HG02763 (cell line): ENCODE results near the gene SMYD3.
A peak's percentile ranks its signal among the peaks of the same experiment; 100 is the strongest.

Source experiments
- ATAC-seq: cut with Tn5 transposase; IDR thresholded peaks from one replicate; pipeline ENCODE4 v1.9.1; 2021; ENCODE audit warnings: mild to moderate bottlenecking, moderate library complexity; ENCODE audit not compliant: unreplicated experiment

SMYD3 gene

DNA sequence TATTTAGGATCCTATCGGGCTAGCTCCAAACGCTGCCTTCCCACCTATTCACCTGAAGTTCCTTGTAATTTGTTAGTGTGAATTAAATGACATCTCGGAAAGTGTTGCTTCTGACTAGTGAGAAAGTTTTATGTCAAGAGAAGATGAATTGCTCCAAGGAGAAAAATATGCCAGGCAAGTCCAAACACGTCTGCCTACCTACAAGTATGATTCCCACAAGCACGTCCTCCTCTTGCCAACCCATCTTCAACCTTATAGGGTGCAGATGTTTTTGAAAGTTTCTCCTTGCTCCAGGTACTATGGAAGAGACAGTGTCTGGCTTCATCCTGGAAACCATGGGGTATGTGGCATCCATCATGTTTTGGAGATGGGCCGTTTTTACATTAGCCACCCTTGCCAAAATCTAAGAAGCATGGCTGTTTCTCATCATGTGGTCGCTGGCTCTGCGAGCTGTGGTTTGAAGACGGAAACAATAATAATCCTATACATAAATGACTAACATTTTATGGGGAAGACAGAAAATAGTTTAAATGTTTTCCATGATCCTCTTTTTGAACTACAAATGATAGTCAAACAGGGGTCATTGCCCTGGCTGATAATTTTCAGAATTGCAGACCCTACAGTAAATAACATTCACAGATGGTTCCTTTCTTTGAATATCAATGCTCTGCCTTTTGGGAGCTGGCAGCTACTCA is 505.8 kb downstream of the SMYD3 start:
- no peak for ATAC-seq

DNA sequence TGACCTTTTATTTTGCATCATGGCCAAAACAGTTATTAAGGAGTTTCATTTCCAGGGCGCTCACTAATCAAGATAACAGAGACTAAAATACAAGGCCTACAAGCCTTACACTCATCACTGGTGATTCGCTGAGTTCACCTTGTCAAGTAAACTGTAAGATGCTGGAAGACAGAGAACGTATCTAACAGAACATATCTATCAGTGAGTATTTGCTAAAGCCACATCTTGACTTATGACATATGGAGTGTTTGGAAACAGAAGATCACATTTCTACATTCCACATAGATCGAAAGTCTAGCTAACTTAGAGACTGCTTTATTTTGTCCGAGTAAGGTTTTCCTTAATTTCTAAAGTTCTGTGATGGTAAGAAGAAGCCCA is 506.5 kb downstream of the SMYD3 start:
- ATAC-seq = no peak

DNA sequence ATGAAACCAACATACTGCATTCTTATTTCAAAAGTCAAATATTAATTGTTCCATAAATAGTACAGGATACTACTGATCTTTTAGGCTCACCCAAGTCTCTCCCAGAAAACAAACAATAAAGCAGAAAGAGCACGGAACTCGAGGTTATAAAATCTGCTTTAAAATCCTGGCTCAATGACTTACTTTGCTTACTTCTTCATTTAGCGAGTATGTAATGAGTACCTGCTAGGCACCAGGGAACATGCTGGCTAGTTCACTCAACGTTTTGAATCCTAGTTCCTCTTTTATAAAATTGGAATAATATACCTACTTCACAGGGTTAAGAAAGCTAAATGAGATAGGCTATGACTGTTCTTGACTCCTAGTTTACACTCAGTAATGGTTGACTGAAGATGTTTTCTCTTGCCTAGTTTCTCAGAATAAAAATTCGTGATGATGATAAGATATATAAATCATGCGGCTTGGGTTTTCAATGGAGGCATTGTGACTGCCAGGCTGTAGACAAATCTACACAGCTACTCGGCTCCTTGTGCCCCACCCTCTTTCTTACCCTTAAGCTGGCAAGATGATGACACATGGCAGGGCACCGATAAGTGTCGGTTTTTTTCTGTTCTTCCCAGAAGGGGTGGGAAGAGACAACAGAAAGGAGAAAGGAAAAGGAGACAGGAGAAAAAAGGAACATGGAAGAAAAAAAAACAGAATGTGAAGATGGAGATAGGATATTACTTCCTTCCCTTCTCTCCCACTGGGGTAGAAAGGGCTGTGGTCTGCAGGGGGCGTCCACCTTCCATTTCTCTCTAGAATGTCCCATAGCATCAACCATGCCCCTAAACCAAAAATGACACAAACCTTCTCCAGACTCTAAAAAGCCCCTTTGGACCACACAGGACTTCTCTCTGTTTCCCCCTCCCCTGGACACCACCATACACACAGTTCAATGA is 507.1 kb downstream of the SMYD3 start:
- ATAC-seq = no peak

DNA sequence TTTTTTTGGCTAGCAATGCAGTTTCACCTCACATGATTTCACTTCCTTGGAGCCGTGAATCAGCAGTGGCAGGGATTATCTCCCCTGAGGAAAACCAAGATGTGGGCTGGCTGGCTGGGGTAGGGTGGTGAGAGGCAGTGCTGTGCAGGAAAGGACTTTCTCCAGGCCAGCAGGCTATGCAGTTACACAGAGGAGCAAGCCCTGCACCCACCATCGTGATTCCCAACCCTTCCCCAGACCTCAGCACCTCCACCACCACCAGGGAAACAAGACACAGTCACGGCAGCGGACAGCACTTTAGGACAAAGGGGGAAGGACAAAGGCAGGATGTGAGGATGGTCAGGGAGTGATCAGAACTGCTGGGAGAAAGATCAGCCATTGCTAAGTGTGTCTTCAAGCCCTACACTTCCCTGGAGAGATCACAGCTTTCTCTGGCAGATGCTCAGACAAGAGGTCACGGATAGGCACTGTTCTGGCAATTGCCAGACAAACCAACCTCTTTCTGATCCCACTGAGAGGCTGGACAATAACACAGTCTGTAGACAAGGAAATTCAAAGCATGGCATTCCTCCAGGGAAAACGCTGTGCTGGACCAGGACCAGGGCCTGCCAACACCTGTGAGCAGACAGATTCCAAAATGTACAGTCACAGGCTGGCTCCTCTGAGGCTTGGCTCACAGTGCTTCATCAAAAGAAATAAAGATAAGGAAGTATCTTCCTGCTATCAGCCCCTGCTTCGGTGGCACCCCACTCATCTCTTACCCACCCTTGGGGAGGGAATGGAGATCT is 509.4 kb downstream of the SMYD3 start:
- ATAC-seq = no peak

DNA sequence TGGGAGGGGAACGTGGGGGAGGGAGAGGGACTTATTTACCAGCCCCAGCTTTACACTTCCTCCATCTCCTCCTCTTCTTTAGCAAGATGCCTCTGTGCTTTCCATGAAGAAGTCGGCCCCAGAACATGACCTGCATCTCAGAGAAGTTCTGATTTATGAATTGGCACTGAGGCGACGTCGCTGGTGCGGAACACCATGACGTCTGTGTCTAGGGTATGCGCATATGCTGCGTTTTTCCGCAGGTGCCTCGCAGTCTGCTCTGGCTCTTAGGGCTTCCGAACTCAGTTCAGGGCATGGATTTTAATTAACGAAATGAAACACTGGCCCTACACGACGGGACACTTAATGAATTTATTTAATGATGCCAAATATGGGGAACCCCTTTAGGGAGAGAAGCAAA is 510.3 kb downstream of the SMYD3 start:
- no peak for ATAC-seq

DNA sequence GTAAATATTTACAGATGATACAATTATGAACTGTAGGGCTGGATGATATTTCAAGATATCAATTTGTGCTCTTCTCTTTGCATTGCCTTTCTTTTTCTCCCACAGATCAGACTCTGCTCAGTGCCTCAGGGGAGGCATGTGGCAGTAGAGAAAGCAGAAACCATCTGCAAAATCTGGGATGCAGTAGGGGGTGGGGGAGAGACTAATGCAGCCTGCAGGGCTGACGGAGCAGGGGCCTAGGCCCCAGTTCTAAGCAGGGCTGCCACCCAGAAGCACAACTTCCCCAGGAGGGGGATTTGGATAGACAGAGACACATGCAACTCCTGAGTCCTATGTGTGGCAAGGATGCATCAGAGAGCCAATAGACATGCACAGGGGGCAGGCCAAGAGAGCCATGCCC is 511.6 kb downstream of the SMYD3 start:
- ATAC-seq = no peak

DNA sequence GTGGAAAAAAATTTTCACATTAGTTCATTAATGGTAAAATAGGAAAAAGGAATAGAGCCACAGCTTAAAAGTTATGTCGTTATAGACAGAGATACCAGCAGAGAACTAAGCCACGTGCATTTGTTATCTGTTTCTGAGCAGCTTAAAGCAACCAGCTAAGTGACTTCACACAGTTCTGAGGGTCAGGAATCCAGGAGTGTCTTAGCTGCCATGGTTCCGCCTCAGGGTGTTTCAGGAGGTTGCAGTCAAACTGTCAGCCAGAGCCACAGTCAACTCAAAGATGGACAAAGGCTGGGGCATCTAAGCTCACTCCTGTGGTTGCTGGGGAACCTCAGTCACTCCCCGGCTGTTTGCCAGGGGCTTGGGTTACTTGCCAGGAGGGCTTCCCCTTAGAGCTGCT is 515.8 kb downstream of the SMYD3 start:
- ATAC-seq = no peak

DNA sequence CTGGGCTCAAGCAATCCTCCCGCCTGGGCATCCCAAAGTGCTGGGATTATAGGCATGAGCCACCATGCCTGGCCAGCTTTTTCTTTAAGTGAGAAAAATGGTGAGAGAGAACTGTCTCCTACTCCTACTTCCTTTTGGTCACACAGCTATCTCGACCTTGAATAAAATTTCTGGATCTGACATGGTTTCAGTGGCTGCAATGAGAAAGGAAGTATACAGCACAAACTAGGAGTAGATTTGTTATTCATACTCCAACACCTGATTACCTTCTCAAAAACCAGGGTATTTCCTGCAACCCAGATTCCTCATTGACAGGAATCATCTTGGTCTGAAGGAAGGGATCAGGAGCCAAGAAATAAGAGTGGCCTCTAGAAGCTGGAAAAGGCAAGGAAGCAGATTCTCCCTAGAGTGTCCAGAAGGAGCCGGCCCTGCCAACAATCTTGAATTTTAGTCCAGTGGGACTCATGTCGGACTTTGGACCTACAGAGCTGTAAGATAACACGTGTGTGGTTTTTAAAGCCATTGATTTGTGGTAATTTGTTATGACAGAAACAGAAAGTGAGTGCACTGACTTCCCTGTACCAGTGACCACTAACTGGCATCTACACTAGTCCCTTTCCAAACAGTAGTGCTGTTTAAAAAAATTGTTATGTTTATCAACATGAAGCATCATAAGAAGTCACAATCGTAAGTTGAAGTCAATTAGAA is 516.6 kb downstream of the SMYD3 start:
- ATAC-seq = peak; percentile 76

DNA sequence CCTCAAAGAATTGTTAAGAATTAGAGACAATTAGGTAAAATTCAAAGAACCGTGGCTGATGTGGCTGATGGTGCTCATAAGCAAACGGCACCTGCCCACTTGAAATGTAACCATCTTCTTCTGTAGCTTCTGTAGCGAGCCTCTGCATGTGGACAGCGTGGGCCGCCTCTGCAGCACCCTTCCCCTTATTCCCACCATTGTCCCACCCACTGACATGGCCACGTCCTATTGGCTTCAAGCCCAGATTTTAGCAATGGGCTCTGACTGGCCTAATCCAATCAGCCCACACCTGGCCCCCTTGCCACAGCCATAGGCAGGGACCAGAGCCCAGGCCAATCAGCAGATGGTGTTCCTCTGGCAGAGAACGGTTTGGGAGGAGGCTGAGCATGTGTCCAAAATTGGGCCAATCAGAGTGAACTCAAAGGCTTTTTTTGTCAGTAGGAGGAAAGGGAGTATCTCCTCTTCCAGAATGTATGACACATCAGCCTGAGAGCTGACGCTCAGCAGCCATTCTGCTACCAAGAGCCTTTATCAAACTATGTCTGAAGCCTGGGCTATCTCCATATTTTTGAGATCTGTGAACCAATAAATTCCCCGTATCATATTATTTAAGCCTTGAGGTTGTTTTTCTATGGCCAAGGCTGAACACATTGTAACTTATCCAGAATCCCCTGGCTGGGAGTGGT is 518.5 kb downstream of the SMYD3 start:
- ATAC-seq = no peak

DNA sequence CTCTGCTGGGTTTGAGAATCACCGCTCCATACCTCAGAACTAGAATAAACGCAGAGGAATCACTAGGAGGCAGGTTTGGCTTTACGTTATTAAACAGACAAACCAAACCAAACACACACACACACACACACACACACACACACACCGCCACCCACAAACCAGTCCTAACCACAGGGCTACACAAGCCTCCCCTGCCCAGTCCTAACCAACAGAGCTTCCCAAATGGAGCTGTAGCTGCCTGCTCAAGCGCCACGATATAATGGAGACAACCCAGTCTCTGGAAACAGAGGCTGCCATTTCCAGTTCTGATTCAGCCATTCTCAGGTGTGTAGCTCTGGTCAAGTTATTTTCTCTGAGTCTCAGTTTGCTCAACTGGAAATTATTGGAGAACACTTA is 519.1 kb downstream of the SMYD3 start:
- ATAC-seq = no peak

DNA sequence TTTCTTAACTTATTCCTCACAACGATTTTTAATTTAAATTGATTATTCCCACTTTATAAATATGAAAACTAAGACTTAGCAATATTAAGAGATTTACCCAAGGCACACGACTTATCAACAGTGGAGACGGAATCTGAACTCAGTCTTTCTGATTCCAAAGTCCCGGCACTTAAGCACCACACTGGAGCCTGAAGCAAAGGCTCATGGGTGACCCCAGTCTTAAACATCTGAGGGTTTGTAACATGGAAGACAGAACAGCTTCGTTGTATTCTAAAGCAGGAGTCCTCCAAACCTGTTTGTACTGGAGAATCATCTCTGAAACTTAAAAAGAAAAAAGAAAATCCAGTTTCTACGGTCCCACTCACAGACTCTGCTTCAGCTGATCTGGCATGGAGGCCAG is 519.5 kb downstream of the SMYD3 start:
- no peak for ATAC-seq

DNA sequence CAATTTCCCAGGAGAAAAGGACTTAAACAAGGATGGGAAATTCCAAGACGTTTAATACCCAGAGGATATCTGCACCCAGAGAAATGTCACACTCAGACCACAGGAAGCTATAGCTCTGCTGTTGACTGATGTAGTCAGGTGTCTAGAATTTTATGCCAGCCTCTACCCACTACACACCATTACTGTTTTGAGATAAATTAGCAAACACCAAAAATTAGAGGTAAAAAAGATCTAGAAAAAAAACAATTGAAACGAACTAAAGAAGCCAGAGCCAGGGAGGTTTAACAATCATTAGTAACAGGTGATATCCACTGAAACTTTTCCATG is 519.9 kb downstream of the SMYD3 start:
- ATAC-seq = no peak

DNA sequence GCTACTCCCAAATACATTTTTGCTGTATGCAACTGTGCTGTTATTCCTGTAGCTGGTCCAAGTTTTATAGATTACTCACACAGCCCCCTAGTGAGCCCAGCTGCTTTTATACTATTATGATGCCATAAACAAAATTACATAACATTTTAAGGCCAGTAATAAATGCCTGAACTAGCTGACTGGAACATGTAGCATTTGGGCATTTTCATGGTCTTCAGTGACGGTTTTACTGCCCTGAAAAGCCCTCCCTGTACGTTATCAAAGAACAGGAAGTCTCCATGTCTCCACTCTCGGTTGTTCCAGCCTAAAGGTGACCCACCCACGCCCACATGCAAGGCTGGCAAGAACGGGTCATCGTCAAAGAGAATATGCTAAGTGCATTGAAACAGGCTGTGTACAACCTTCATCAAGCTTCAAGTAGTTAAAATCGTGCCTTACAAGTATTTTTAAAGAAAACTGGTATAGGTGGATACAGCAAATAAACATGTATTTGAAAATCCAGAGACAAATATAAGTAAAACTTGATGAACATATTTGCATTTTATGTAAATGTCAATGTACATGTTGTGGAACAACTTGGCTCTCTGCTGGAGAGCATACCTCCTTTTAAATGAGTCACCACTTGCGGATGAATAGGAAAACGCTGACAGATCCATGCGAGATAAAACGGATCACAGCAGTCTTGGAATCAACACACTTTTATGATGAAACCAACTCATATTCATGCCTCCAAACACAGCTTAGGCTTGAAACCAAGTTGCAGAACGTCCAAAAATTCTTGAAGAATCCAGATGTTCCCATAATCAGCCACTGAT is 520.5 kb downstream of the SMYD3 start:
- ATAC-seq = no peak

DNA sequence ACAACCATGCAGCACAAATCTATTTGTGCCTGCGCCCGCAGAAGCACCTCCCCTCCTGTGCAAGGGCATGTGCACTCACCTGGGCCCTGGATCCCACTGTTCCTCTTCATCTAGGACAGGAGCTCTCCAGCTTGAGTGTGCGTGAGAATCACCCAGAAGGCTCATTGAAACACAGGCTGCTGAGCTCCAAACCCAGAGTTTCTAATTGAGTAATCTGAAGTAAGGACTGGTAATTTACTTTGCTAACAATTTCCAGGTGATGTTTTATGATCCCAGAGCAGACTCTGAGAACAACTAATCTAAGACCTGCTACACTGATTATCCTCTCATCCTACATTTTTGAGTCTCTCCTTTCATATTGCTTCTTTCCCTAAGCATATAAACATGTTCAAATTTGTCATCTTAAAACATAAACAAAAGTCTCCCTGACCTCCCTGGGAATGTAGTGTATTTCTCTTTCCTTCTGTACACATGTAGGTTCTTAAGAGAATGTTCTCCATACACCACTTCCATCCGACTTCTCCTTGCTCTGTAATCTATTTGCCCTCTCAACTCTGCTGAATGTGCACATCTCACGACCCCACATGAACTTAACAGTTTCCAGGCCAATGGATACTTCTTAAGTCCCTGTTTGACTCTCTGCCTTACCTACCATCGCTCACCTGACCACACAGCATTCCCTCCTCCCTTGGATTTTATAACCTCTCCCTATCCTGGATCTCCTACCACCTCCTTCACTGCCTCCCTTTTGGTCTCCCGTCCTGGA is 522.5 kb downstream of the SMYD3 start:
- ATAC-seq = no peak

DNA sequence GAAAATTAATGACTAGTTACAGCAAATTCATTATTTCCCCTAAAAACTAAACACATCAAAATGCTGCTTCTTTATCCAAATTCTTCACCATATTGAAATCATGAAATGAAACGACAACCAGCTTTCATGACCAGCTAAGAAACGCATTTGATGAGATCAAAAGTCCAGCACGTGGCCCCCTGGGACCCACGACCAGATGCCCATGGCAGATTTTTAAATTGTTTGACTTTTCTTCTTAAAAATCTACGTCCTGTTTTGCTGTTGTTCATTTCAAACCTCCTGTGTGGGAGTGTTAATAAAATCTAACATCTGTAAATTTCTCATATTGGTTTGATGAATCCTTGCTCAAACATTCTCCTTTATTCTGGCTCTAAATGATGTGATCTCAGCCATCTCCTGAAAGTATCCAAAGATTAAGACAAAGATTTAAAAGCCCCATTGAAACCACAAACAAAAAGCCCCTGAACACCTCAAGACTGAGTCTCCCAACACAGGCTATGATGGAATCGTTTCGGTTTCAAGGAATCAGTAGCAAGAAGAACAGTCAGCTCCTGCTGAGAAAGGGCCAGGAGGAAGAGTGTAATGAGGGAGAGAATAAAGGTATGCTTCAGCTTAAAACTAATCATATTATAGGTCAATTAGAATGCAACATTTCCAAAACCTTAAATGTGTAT is 523.6 kb downstream of the SMYD3 start:
- ATAC-seq = no peak

DNA sequence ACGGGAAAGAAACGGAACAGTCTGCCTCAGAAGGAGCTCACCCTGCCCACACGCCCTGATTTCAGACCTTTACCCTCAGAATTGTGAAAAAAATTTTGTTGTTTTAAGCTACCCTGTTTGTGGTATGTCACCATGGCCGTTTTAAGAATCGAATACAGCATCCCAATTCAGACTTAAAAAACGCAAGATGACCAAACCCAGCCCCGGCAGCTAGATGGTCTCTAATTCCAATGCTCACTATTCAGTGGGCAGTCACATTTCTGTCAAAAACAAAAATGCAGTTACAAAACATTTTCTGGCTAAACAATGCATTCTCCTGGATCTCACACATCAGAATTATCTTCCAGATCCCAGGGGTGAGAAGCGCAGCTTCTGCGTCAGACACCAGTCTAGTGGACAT is 527.5 kb downstream of the SMYD3 start:
- no peak for ATAC-seq

DNA sequence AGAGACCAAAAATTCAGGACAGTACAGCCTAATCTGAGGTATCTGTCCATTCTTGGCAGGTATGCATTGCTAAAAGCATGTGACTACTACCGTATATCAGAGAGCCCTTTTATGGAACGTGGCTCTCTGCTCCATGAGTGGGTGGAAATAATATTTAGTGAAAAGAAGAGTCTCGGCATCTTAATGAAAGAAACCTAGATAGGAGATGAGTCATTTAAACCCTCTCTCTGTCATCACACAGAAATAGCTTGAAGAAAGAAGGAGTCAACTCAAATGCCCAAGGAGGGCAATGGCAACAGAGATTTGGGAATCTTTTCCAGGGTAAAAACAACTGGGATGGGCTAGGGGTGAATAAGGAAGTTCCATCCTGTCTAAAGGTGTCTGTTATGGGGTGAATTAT is 528.2 kb downstream of the SMYD3 start:
- ATAC-seq = no peak

DNA sequence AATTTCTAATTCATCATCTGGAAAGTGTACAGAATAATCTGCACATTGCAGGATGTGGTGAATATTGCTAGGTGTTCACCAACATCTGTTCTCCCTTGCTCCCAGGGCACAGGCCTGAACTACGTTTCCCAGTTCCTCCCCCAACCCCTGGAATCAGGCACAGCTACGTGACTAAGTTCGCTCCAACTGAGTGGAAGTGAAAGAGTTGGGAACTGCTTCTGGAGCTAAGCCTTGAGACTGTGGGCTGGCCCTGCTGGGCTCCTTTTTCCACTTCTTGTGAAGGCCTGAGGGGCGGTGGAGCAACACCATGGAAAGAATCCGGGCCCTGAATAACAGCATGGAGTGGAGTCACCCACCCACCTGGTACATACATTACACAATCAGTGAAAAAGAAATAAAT is 534.6 kb downstream of the SMYD3 start:
- no peak for ATAC-seq
